ENCODE results near the gene PGM1. TPM values are rescaled to one million over a fixed set of nuclear protein-coding genes. Genes with fewer than 3 reads are reported as not detected.
A peak's percentile ranks its signal among the peaks of the same experiment; 100 is the strongest.

Gene PGM1
- total RNA-seq (2021) (111 to 146 TPM (median 143 TPM) in 3 replicates), Bru-seq, nascent RNA (percentile 76 among the genes with signal in this experiment)
- long read RNA-seq, experiment 1, transcript PGM1-202 (11 exons, 2,472 nt): major isoform, 353 of 393 reads
- long read RNA-seq, experiment 1, partial matches to known transcripts: 33 of 393 reads
- long read RNA-seq, experiment 1, other reads (novel, unspliced or antisense): 7 of 393 reads
- long read RNA-seq, experiment 2, transcript PGM1-202 (11 exons, 2,472 nt): major isoform, 137 of 265 reads
- long read RNA-seq, experiment 2, partial matches to known transcripts: 57 of 265 reads
- long read RNA-seq, experiment 2, other reads (novel, unspliced or antisense): 70 of 265 reads
- long read RNA-seq, experiment 3, transcript PGM1-202 (11 exons, 2,472 nt): major isoform, 53 of 58 reads
- long read RNA-seq, experiment 3, partial matches to known transcripts: 3 of 58 reads
- long read RNA-seq, experiment 3, other reads (novel, unspliced or antisense): 2 of 58 reads

GRCh38 chr1:63593303-63593885 is at the start of gene PGM1:
Gene PGM1 (plus strand): TSS chr1:63593411. CDS start chr1:63593489, 78 bp downstream.
- POLR2A ChIA-PET: no interaction called here
- ATAC-seq: peak; percentile 65
- H3K27me3 Mint-ChIP-seq (ENCODE audit: low read depth): no peaks in the 10 kb centered on the region
- CTCF ChIA-PET: interaction anchor here (3.0 kb wide), 1 partner anchor 18 kb away, joined by 21 read pairs; no protein-coding TSS in a partner anchor
- H3K36me3 Mint-ChIP-seq: peaks cover 6% of the 10 kb centered on the region; the same call in 1 of the 2 replicates
- peak within 1 kb of the TSS; percentile 90 for H3K4me3 Mint-ChIP-seq
- peak; percentile 79 for DNase-seq (ENCODE audit: low spot score)
- H3K4me1 Mint-ChIP-seq: peaks cover 24% of the 10 kb centered on the region
- no peaks in the 10 kb centered on the region for H3K9me3 Mint-ChIP-seq
- H3K27ac Mint-ChIP-seq: peak within 1 kb of the TSS; percentile 92
- TF ChIP-seq ZSCAN18 (CRISPR knock-in tag; IDR thresholded peaks at IDR 0.05): no peak
- peak; percentile 59; the same call in 1 of the 2 replicates for TF ChIP-seq ZNF138 (CRISPR knock-in tag; conservative IDR thresholded peaks at IDR 0.05)
- TF ChIP-seq USF1 (CRISPR knock-in tag; IDR thresholded peaks at IDR 0.05): no peak
- TF ChIP-seq ATF3 (CRISPR knock-in tag; conservative IDR thresholded peaks at IDR 0.05): no peak
- no peak for TF ChIP-seq GRHL2 (CRISPR knock-in tag; IDR thresholded peaks at IDR 0.05; ENCODE audit: insufficient replicate concordance, severe bottlenecking)
- peak; percentile 66; the same call in 1 of the 2 replicates for TF ChIP-seq ZBTB43 (CRISPR knock-in tag; IDR thresholded peaks at IDR 0.05)
- TF ChIP-seq OVOL2 (CRISPR knock-in tag; IDR thresholded peaks at IDR 0.05; ENCODE audit: borderline replicate concordance): no peak
- TF ChIP-seq SMAD4 (CRISPR knock-in tag; IDR thresholded peaks at IDR 0.05): no peak
- TF ChIP-seq CBFB (CRISPR knock-in tag; IDR thresholded peaks at IDR 0.05; ENCODE audit: low read depth): no peak
- no peak for TF ChIP-seq AR (CRISPR knock-in tag; IDR thresholded peaks at IDR 0.05)
- 0 out of 2 replicates have a peak, but pooled peaks have one; percentile 43 for TF ChIP-seq AFF4 (CRISPR knock-in tag; IDR thresholded peaks at IDR 0.05; ENCODE audit: borderline replicate concordance)
- no peak for TF ChIP-seq CTCF (IDR thresholded peaks at IDR 0.05)
- TF ChIP-seq HMGXB4 (CRISPR knock-in tag; IDR thresholded peaks at IDR 0.05): no peak; the same call in 1 of the 2 replicates
- no peak for TF ChIP-seq JAZF1 (CRISPR knock-in tag; IDR thresholded peaks at IDR 0.05)
- no peak for TF ChIP-seq TEAD4 (CRISPR knock-in tag; IDR thresholded peaks at IDR 0.05)
- TF ChIP-seq ETV6 (CRISPR knock-in tag; IDR thresholded peaks at IDR 0.05): peak; percentile 48; the same call in 1 of the 2 replicates
- TF ChIP-seq ZNF219 (CRISPR knock-in tag; IDR thresholded peaks at IDR 0.05; ENCODE audit: borderline replicate concordance): no peak
- peak; percentile 75; the same call in 1 of the 2 replicates for TF ChIP-seq NFE2L1 (CRISPR knock-in tag; IDR thresholded peaks at IDR 0.05)
- peak; percentile 36 for TF ChIP-seq FOXK1 (CRISPR knock-in tag; IDR thresholded peaks at IDR 0.05)
- TF ChIP-seq TCF7 (CRISPR knock-in tag; IDR thresholded peaks at IDR 0.05; ENCODE audit: low read depth): peak; percentile 25; the same call in 1 of the 2 replicates

All from WTC11 (cell line).